Mucosa of descending colon (tissue), 3 donors: Measurements from ENCODE around the gene MLPH. TPM values are rescaled to one million over a fixed set of nuclear protein-coding genes. Genes with fewer than 3 reads are reported as not detected.

Source experiments
- ATAC-seq: fragments of 200-7000 bp; cut with Tn5 transposase; one replicate; pipeline ENCODE4 v1.9.1; 2020; ENCODE audit warnings: mild to moderate bottlenecking, moderate library complexity
- DNase-seq, 3 donors: peaks; one replicate each; pipeline ENCODE4 v3.0.0-alpha.2; 2020
- H3K36me3 ChIP-seq: fragments of 200-600 bp; one replicate; pipeline ENCODE4 v1.8.0; 2021; ENCODE audit warnings: low read depth, mild to moderate bottlenecking
- H3K4me1 ChIP-seq: fragments of 200-600 bp; one replicate; pipeline ENCODE4 v1.8.0; 2021; ENCODE audit warnings: low read depth, mild to moderate bottlenecking
- H3K4me3 ChIP-seq: fragments of 200-600 bp; one replicate; pipeline ENCODE4 v1.8.0; 2021; ENCODE audit warnings: mild to moderate bottlenecking
- H3K9me3 ChIP-seq: fragments of 200-600 bp; one replicate; pipeline ENCODE4 v1.8.0; 2021; ENCODE audit warnings: mild to moderate bottlenecking
- CTCF ChIP-seq: fragments of 200-600 bp; IDR thresholded peaks from one replicate; pipeline ENCODE4 v1.8.0; 2022; ENCODE audit warnings: antibody characterized with exemption, mild to moderate bottlenecking
- intact Hi-C, 2 donors: fragments of 100-400 bp; cut with DNase I in 1 of 2; cut with micrococcal nuclease in 1 of 2; formaldehyde crosslinking; loops; one replicate each; pipeline versions ENCODE4 v1.11.0 to v1.11.1; 2022; cut with DNase I, micrococcal nuclease
- total RNA-seq, 3 donors: library from RNA; stranded (reverse); fragmentation: NEBNext Ultra II Directional in 2 of 3; extraction: Animal tissue kit (Norgen Biotek cat#: 25700) in 2 of 3; gene quantifications; one replicate each; pipeline versions ENCODE4 v1.2.1 to v1.2.4, GENCODE V29; 2021 to 2023
- donor health status: DM: no; HTN: no; CAD: no; lungs with moderate emphysema.
- donor health status: DM: no; HTN: no; CAD: no.
- donor health status: DM: no; HTN: yes; CAD: no.

MLPH gene
- total RNA-seq, 3 donors from 2014 or later: 46.8 to 133 (median 121) TPM

GRCh38 chr2:237577956-237578870 lies 91.2 kb downstream of the MLPH start:
- Histone ChIP-seq H3K4me1 (no peaks in the 10 kb centered on the region), H3K9me3 (no peaks in the 10 kb centered on the region), H3K4me3 (no peak overlapping the region), H3K36me3 (no peaks in the 10 kb centered on the region)
- DNase-seq: peak in 1 of 3 donors; percentile 11
- intact Hi-C loops: no loop called here
- TF ChIP-seq CTCF: no peak
- no peak for ATAC-seq

- no peak for ATAC-seq
- H3K36me3 ChIP-seq: no peaks in the 10 kb centered on the region
- intact Hi-C loops: loop anchor here (10.0 kb wide), 1 partner anchor 163 kb away; no protein-coding TSS in a partner anchor
Observed at GRCh38 chr2:237581326-237581725, 94.3 kb downstream of the MLPH start.

GRCh38 chr2:237581751-237582746 lies 95.0 kb downstream of the MLPH start:
- ATAC-seq: peak; percentile 33
- DNase-seq: peak in 1 of 3 donors; percentile 21
- intact Hi-C loops: loop anchor here (10.0 kb wide), 1 partner anchor 163 kb away; no protein-coding TSS in a partner anchor
- H3K36me3 ChIP-seq: no peaks in the 10 kb centered on the region
- H3K4me1 ChIP-seq: no peaks in the 10 kb centered on the region
- TF ChIP-seq CTCF: no peak
- H3K4me3 ChIP-seq: no peak overlapping the region
- no peaks in the 10 kb centered on the region for H3K9me3 ChIP-seq

More at GRCh38 chr2:237581326-237581725, 94.3 kb downstream of the MLPH start:
- no peaks in the 10 kb centered on the region for H3K9me3 ChIP-seq
- no peaks in the 10 kb centered on the region for H3K4me1 ChIP-seq
- DNase-seq: no peak
- TF ChIP-seq CTCF: no peak
- H3K4me3 ChIP-seq: no peak overlapping the region

- no peaks in the 10 kb centered on the region for H3K4me1 ChIP-seq
- DNase-seq (peak in 1 of 3 donors; percentile 12), ATAC-seq (no peak)
- intact Hi-C loops: loop anchor here (10.0 kb wide), 1 partner anchor 161 kb away; no protein-coding TSS in a partner anchor
- no peak for TF ChIP-seq CTCF
- H3K36me3 ChIP-seq: no peaks in the 10 kb centered on the region
- no peak overlapping the region for H3K4me3 ChIP-seq
- H3K9me3 ChIP-seq: no peaks in the 10 kb centered on the region
Observed at GRCh38 chr2:237583385-237584295, 96.6 kb downstream of the MLPH start.
